GM18870 (cell line): Measurements from ENCODE around the gene GLB1L2.

Source experiments
- ATAC-seq: cut with Tn5 transposase; IDR thresholded peaks from one replicate; pipeline ENCODE4 v1.9.1; 2021; ENCODE audit warnings: moderate library complexity; ENCODE audit not compliant: unreplicated experiment

The GLB1L2 gene

DNA sequence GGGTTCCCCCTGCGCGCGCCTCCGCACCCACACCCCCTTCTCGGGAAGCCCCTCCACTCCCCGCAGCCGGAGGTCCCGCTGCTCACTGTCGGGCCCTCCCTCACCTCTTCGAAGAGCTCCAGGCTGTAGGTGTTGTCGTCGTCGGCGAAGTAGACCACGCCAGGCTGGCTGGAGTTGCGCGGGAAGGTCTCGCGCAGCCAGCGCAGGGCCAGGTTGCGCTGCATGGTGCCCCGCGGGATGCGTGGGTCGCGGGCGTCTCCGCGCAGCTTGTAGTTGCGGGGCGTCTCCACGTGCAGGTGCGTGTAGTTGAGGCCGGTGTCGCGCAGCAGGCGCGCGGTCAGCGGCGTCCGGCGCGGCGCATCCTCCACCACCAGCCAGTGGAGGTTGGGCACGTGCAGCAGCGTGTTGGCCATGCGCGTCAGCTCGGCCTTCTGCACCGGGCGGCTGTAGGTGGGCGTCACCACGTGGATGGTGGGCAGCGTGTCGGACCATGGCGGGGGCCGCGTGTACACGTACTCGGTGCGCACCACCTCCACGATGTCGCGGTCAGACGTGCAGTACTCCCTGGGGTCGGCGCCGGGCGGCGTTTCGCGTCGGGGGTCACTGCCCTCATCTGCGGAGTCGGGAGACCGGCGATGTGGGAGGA lies 51.9 kb downstream of the GLB1L2 start:
- no peak for ATAC-seq

DNA sequence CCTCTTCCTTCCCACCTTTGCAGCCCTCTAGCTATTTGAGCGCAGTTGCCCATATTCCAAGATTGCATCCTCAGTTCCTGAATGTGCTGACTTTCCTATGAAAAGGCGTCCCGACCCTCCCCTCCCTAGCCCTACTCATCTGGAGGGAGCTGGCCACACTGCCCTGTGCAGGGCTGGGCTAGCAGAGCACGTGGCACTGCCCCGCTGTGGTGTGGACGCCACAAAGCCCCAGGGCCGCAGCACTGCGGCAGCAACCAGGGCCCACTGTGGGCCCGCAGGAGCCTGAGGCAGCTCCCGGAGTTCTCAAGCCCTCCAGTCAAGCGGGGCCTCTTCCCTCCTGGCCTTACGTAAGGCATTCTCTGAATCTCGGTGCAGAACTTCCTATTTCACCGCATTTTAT lies 52.6 kb downstream of the GLB1L2 start:
- ATAC-seq = no peak

DNA sequence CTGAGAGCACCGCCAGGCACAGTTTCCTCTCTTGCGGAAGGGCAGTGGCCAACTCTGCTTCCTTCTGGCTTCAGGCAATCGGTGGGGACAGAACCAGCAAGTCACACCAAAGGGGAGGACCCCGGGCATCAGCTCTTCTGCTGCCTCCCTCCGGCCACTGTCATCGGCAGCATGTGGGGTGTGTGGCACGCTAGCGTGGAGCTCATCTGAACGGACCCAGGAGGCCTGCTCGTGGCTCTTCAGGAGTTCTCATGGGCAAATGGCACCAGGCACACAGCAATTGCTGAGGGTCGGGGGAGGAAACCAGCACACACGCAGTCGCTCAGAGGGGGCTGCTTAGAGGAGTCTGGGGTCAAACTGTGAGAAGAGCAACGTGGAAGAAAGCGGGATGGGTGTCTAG lies 53.4 kb downstream of the GLB1L2 start:
- no peak for ATAC-seq

DNA sequence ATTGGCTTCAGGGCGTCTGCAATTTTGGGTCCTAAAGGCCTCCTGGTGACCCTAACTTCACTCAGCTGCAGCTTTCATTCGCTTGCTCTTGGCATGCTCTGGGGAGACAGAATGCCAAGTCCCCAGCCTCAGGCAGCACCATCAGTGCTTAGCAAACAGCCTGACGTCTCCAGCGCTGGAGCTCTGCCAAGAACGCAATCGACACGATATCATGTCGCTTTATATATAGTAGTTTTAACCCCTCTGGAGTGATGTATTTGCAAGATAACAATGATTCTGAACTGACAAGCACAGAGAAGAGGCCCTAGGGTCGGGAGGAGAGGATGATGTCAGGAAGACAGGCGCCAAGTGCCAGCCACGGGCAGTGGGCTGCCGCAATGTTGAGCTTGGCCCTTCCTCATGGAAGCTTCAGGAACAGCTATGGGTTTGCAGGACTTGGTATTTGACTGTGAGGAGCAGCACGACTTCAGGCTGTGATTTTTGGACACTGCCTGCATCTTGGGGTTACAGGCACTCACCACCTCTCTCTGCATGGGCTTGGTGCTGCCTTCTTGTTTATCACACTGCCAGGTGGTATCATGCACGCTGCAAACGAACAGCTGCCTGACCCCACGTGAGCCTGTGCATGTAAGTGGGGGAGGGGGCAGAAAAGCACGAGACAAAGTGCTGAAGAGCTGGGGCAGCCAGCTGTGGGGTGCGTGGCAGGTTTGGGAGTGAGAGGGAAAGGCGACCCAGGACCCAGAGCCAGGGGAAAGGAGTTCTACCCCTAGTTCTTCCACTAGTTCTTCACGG lies 54.2 kb downstream of the GLB1L2 start:
- no peak for ATAC-seq

DNA sequence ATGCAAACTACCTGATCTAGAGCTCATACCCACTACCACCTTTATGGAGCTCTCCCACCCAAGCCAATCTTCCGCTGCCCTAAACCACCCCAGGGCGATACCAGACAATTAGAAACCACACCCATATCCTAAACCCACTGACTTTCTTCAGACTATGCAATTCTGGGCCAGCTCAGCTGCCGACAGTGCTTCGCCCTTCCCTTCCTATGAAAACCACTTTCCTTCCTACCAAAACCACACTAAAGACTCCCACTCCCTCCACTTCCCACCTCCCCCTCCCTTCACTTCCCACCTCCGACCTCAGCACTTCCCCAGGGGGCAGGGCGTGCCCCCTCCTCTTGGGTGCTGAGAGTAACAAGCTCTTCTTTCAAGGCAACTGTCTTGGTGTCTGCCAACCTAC lies 55.2 kb downstream of the GLB1L2 start:
- no peak for ATAC-seq

DNA sequence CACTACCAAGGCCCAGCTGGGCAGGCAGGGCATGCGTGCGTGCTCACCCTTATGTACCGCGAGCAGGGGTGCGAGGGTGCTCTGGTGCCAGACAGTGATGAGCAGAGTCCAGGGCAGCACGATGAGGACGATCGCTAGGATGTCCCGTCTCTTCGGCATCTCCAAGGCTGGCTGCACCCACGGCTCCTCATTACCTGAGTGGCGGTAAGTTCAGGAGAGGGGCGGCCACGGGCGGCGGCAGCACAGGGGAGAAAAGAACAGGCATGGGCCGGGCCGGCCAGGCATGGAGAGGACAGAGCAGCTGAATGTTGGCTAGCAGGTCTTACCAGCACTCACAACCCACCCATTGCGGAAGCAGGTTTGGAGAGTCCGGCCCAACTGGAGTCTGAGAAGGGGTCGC lies 55.7 kb downstream of the GLB1L2 start:
- ATAC-seq = no peak

DNA sequence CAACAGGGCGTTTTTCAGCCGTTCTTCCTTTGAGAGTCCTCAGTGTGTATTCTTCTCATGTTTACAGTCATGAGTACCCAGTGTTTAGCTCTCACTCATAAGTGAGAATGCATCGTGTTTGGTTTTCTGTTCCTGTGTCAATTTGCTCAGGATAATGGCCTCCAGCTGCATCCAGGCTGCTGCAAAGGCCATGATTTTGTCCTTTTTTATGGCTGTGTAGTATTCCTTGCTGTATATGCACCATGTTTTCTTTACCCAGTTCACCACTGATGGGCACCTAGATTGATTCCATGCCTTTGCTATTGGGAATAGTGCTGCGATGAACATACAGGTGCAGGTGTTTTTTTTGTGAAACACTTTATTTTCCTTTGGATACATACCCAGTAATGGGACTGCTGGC lies 56.8 kb downstream of the GLB1L2 start:
- ATAC-seq = no peak

DNA sequence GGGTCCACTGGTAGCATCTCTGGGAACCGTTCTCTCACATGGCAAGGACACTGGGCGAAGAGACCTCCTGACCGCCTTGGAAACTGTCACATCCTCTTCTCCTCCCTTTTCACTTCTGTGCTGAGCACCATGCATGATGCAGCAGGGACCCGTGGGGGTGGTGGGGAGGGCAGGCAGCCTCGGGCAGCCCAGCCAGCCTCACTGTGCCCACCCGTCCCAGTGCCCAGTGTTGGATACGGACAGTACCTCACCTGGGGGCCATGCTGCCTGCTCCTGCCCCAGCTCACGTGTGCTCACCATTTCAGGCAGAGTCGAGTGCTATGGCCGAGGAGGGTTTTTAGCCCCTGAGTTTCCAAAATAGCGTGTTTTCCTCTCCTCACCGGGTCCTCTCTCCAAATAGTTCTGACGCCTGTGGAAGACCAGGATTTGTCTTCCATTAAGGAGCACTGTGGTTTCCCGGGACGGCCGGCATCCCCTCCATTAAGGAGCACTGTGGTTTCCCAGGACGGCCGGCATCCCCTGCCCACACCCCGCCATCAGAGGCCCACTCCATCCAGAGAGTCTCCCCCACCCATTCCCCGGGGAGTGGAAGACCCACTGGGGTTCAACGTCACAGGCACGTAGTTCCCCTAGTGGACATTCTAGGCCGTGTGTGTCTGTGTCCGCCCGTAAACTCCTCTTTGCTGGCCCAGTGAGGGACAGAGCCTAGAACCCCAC lies 57.8 kb downstream of the GLB1L2 start:
- ATAC-seq = no peak

DNA sequence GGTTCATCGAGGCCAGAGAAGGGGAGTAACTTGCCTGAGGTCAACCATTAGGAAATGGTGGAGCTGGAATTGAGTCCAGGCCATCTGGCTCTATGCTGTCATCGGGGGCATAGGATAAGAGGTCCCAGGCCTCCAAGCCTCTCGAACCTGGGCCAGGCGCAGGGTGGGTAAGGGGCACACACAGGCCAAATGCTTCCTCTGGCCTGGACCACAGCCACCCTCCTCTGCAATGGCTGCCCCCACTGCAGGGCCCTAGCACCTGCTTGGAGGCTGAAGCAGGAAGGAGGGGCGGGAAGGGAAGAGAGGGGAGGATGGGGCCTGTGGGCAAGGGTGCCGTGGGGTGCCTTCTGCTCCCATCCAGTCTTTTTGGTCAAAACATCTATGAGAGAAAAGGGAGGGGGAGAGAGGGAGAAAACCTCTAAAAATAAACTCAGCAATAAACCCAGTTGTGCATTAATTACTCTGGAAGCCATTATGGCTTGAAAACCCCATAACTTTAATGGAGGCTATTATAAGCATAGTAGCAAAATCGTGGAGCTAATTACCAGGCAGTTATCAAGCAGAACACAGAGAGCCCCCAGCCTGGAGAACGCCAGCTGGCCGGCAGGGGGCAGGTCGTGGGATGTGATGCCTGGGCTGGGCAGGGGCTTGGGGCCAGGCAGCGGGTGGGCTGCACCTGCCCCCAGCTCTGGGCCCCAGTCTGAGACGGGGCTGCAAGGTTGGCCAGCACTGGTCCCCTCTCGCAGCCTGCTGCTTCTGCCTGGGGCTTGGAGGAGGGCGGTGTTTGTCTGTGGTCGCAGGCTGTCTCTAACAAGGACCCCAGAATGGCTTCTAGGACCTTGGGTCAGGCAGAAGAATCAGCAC lies 59.1 kb downstream of the GLB1L2 start:
- ATAC-seq = no peak

DNA sequence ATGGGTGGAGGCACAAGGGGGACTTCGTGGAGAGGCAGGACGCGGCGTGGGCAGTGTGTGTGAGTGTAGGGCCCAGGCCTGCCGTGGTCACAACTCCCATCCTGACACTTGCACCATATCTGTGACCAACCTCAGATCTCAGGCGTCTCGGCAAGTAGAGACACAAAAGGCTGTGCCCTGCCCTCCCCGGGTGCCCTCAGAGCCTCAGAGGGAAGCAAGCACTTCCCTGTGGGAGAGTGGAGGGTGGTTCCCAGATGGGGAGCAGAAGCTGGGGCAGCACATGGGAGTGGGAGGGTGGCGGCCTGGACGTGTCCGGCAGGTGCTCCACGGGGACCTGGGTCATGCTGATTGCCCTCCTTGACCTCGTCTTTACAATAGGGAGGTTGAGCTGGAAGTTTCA lies 59.9 kb downstream of the GLB1L2 start:
- no peak for ATAC-seq

DNA sequence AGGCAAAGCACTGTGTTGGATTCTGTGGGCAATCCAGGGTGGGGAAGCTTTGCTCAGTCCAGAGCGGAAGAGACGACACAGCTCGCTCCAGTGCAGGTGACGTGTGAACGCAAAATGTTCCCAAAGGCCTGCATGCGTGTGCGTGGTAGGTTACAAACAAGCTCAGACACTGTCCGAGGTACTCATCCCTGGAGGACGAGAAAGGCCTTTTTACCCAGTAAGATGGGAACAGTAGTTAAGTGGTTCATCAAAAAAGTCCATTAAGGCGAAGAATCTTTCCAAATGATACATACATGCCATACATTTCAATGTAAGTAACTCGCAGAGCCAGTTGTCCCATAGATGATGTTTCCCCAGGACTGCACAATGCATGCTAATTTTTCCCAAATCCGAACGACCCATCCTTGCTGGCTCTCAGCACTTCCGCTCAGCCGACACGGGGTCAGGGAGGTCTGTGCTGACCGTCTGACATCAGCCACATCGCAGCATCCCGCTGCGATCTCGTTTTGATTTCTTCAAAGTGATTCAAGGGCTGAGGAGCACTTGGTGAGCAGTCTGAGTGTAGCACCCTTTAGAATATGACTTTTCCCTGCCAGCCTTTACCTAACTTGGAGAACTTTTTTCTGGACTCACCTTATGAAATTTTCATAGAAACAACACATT lies 61.3 kb downstream of the GLB1L2 start:
- no peak for ATAC-seq

DNA sequence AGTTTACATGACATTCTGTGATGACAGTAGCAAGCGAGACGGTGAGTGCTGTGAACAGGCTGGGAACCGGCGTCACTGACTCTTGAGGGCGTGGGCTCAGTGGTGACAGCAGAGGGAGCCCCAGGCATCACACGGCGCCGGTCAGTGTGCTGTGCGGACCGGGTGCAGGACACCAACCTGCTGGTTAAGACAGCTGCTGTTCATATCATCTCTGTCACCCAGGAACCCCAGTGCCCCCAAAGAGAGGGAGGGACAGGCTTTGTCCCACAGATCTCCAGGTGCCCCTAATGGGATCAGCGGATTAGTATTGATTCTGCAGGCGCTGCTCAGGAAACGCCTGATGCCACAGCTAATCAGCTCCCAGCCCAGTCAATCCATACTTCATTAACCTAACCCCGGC lies 61.9 kb downstream of the GLB1L2 start:
- ATAC-seq = no peak

DNA sequence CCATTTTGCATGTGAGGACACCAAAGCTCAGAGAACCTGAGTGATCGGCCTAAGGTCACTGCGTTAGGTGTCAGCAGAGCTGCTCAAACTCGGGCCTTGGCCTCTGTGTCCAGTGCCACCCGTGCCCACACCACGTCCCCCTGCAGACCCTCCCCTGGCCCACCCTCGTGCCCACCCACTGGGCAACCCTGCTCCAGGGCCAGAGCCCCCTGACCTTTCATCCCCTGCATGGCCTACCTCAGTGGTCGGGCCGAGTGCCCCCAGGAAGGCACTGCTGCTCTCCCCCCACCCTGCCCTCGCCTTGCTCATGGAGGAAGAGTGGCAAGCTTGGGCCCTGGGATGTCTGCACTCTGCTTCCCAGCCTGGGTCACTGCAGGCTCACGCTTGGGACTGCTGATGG lies 62.5 kb downstream of the GLB1L2 start:
- ATAC-seq = no peak

DNA sequence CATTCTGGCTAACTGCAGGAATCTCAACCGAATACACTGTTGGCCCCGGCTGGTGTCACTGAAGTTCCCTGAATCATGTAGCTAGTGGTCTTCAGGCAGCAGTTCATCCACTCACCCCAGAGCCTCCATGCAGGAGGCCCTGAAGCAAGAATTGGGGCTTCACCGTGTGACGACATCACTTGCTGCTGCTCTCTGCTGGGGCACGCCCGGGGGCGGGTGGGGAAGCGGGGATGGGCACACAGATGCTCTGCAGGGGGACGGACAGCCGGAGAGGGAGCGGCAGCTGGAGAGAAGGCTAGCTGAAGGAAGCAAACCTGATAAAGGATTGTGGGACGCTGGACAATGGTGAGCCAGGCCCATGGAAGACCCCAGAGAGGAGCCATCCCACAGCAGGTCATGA lies 63.2 kb downstream of the GLB1L2 start:
- no peak for ATAC-seq

DNA sequence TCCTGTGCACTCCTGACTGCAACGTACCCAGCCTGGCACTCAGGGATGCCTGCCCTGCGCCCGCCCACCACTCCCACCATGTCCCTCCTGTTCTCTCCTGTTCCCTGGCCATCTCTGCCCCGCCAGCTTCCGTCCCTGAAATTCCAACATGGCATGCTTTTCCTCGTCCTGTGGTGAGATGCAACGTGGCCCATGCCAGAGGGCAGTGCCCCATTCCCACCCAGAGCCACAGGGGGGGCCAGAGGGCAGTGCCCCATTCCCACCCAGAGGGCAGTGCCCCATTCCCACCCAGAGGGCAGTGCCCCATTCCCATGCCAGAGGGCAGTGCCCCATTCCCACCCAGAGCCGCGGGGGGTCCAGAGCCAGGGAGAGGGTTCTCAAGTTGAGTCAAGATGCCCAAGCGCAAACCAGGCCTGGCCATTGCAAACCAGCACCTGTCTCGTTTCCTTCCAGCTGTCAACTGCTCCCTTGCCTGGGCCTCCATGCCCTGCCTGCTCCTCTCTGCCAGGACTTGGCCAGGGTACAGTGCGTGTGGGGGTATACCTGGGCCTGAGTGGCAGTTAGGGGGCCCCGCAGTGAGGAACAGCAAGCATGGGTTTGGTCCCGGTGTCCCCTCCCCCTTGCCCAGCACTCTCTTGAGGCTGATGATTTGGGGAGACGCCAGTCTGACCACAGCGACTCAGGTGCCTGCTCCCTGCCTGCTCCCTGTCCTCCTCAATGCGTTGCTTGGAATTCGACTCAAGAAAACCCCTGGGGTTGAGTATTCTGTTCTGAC lies 65.7 kb downstream of the GLB1L2 start:
- no peak for ATAC-seq

DNA sequence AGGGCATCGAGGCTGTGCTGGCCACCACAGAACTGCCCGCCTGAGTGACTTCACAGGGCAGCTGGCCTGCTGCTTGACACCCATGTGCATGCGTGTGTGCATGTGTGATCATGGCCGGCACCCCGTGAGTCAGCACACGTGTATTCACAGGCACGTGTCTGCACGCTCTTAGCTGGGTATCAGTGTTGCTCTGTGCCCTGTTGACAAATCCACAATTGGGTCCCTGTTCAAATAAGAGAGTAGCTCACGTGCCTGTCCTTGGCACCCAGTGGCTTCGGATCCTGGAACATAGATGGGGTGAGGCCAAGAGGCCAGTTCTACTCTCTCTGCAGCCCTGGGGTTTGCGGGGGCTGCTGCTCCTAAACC lies 66.3 kb downstream of the GLB1L2 start:
- no peak for ATAC-seq

DNA sequence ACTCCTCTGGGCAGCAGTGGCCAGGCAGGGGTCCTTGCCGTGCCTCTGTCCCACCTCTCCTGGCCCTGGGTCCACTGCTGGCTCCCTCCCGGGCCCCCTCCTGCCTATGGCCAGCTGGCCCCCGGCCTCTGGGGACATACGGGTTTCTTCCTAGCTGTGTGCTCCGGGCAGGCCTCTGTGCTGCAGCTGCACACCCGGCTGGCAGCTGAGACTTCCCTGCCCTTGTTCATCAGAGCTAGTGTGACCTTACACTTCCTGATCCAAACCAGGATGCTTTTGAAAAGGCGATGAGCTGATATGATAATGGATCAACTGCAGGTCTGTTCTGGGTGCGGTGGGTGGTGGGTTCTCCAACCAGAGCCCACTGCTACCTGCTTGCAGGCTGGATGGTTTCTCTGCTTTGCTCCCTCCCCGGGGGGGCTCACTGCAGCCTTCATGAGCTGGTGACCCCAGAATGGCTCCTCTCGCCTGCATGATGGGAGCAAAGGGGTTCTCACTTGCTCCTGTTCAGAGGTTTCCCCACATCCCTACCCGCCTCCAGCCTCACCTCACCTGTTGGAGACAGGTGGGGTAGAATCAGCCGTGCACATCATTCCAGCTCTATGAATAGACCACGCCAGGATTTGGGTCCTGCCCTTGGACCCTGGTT lies 67.0 kb downstream of the GLB1L2 start:
- ATAC-seq = no peak

DNA sequence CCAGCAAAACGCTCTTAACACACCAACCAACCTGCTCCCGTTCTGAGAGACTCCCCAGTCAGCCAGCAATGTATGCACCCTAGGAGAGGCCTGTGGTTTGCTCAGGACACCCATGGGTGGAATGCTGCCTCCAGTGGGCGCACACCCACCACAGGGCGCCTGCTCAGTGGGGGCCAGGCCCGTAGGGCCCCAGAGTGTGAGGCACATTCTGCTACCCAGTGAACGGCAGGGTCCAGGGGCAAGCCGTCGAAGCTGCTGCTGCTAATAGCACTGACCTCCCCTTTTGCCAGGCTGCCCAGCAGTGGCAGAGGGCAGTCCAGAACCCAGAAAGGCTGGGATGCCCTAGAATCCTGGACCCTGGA lies 67.5 kb downstream of the GLB1L2 start:
- ATAC-seq = no peak

DNA sequence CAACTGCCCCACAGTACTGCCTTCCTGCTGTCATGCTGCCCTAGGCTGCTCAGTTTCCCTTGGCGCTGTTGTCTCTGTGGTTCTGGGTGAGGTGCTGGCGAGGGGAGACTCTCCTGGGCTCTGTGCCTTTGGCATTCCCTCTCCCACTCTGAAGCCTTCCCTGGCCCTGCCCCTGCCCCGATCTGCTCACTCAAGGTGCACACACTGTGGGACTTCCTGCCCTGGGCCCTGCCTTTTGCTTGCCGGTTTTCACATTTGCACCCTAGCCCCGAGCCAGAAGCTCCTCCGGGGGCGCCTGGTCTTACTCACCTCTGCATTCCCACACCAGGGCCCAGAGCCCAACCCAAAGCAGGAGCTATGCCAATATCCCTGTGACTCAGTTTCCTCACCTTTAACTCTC lies 68.2 kb downstream of the GLB1L2 start:
- no peak for ATAC-seq
